Heart right ventricle (tissue), 16 donors: ENCODE data around the gene CREB3L2. TPM values are rescaled to one million over a fixed set of nuclear protein-coding genes. Genes with fewer than 3 reads are reported as not detected.
A peak's percentile ranks its signal among the peaks of the same experiment; 100 is the strongest.

ENCODE experiments used
- ATAC-seq, 8 donors: fragments of 200-7000 bp; cut with Tn5 transposase; one replicate each; pipeline ENCODE4 v1.9.1; 2020; ENCODE audit warnings: mild to moderate bottlenecking in 8 of 8, moderate library complexity in 8 of 8, moderate number of reproducible peaks in 1 of 8
- DNase-seq, 2 donors: peaks; one replicate each; pipeline ENCODE4 v3.0.0-alpha.2; 2020
- H3K27ac ChIP-seq, 10 donors: fragments of 200-600 bp; sonication (generic) in 2 of 10; one replicate each; pipeline versions ENCODE4 v1.5.0 to v1.8.0; 2020 to 2022; ENCODE audit warnings: mild to moderate bottlenecking in 3 of 10
- H3K27me3 ChIP-seq, 7 donors: fragments of 200-600 bp; one replicate each; pipeline ENCODE4 v1.8.0; 2021 to 2022; ENCODE audit warnings: mild to moderate bottlenecking in 2 of 7
- H3K36me3 ChIP-seq, 9 donors: fragments of 200-600 bp; sonication (generic) in 1 of 9; one replicate each; pipeline versions ENCODE4 v1.5.0 to v1.8.0; 2020 to 2022; ENCODE audit warnings: mild to moderate bottlenecking in 2 of 9
- H3K4me1 ChIP-seq, 9 donors: fragments of 200-600 bp; sonication (generic) in 1 of 9; one replicate each; pipeline versions ENCODE4 v1.5.0 to v1.8.0; 2020 to 2022; ENCODE audit warnings: mild to moderate bottlenecking in 4 of 9
- H3K4me3 ChIP-seq, 10 donors: fragments of 200-600 bp; sonication (generic) in 2 of 10; one replicate each; pipeline versions ENCODE4 v1.5.0 to v1.8.0; 2020 to 2022; ENCODE audit warnings: mild to moderate bottlenecking in 7 of 10, moderate library complexity in 2 of 10
- H3K9me3 ChIP-seq, 11 donors: fragments of 200-600 bp in 10 of 11; sonication (generic) in 2 of 11; one replicate each; pipeline versions ENCODE4 v1.5.0 to v1.8.0; 2013 to 2022; ENCODE audit warnings: mild to moderate bottlenecking in 2 of 11, control low read depth in 1 of 11, moderate library complexity in 1 of 11
- WGBS, 2 donors: extraction: QIAGEN DNeasy Blood & Tissue Kit; methylation state at CpG; one replicate each; pipeline ENCODE4 v1.1.7; 2013; ENCODE audit warnings: inconsistent platforms in 1 of 2; 5-methylcytosine and 5-hydroxymethylcytosine counted together
- intact Hi-C, 10 donors: fragments of 100-400 bp; cut with DNase I; formaldehyde crosslinking; loops; one replicate each; pipeline versions ENCODE4 v1.11.1 to v1.14.2; 2022
- polyA plus RNA-seq, 2 donors: library from polyadenylated mRNA; stranded (reverse); fragments of 200-250 nt; gene quantifications; one replicate each; pipeline ENCODE4 v1.2.3, GENCODE V29; 2013
- total RNA-seq, 10 donors: library from RNA; stranded (reverse); fragmentation: NEBNext Ultra II Directional in 3 of 10; extraction: Animal tissue kit (Norgen Biotek cat#: 25700) in 3 of 10; gene quantifications; one replicate each; pipeline versions ENCODE4 v1.2.1 to v1.2.4, GENCODE V29; 2021 to 2023
- TF ChIP-seq, protein P1 (sequence below), 9 donors: fragments of 200-600 bp; sonication (generic) in 2 of 9; IDR thresholded peaks; one replicate each; pipeline versions ENCODE4 v1.5.0 to v1.8.0; 2021 to 2022; ENCODE audit warnings: antibody characterized with exemption in 9 of 9, mild to moderate bottlenecking in 5 of 9, moderate library complexity in 1 of 9
- donor health status: Arrhythmogenic right ventricular cardiomyopathy.
- donor health status: ischemic (EF 13 %, LVEDD 7.1; RV severe dilation, severe dysfunction).
- donor health status: healthy with polysubstance abuse.
- donor health status: DM: no; HTN: yes; CAD: no.
- donor health status: DM: no; HTN: no; CAD: no.
- donor health status: ischemic (EF 25% LVEDD 6.9; RV normal size, moderate dysfunction).
- donor health status: ischemic (EF 25% LVEDD 5.7; RV mildly dilated, moderate dysfunction).
- donor health status: healthy.
- donor health status: DM: yes; HTN: yes; CAD: no.
- donor health status: Ischemic cardiomyopathy.
- donor health status: ischemic (EF 35%, LVEDD 5.7; RV mildly dilated, moderate dysfunction).
- donor health status: nonischemic (EF 11% LVEDD 7.7; RV severe dilation, severe dysfunction).
- donor health status: DM: yes; HTN: yes; CAD: no.
- donor health status: PGD.
- donor health status: ischemic (EF 29% LVEDD 5.4; RV normal size, mild dysfunction).
- donor health status: nonischemic (EF 23%, LVEDD 6.1; RV moderate dilation, normal function).

Gene CREB3L2
- total and polyA plus RNA-seq, 12 donors = 4.2 to 34.2 (median 23.3) TPM

DNA sequence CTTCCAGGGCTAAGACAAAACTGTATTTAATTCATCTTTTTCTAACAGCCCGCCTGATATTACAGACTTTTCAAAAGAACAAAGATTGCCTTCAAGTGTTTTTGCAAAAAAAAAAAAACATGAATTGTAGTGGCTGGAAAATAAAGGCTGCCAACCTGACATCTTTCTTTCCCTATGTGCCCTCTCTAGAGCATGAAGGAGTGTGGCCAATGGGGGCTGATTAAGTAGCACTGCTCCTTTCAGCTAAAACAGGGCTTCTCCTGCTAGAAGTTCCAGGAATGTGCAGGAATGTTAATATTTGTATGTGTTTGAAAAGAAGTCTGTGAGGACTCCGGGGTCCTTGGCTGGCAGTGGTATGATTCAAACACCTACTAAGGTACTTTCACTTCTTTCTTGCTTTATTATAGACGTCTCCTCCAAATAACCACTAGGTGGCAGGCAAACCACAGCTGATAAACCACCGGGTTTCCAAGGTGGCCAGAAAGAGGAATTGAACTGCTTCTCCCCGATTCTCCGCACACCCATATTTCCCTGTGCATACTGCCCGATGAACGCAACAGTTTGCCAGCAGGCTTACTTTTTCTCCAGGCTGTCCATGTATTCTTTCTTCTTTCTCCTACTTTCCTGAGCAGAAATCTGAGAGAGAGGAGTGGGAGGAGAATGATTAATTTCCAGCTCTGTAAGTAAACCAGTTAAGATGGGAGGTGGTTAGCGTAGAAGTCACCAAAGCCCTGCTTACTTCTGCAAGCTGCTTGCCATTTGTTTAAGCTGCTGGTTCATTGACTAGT is 98.3 kb downstream of the CREB3L2 start:
- 27 to 31% methylated on average over 9 of the region's 9 CpGs for WGBS, 2 donors
- H3K27me3 ChIP-seq = no peaks in the 10 kb centered on the region
- TF ChIP-seq, protein P1, sequence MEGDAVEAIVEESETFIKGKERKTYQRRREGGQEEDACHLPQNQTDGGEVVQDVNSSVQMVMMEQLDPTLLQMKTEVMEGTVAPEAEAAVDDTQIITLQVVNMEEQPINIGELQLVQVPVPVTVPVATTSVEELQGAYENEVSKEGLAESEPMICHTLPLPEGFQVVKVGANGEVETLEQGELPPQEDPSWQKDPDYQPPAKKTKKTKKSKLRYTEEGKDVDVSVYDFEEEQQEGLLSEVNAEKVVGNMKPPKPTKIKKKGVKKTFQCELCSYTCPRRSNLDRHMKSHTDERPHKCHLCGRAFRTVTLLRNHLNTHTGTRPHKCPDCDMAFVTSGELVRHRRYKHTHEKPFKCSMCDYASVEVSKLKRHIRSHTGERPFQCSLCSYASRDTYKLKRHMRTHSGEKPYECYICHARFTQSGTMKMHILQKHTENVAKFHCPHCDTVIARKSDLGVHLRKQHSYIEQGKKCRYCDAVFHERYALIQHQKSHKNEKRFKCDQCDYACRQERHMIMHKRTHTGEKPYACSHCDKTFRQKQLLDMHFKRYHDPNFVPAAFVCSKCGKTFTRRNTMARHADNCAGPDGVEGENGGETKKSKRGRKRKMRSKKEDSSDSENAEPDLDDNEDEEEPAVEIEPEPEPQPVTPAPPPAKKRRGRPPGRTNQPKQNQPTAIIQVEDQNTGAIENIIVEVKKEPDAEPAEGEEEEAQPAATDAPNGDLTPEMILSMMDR (IDR thresholded peaks at IDR 0.05) = peak; percentile 73 to 94 (median 84)
- peak overlapping the region in 1 of 10 donors; percentile 28 for H3K27ac ChIP-seq
- intact Hi-C loops = loop anchor here (1.0 to 10.0 kb wide), 7 partner anchors 105 to 834 kb away; no protein-coding TSS in a partner anchor
- peak; percentile 30 to 63 (median 50) for ATAC-seq
- DNase-seq = peak in 1 of 2 donors; percentile 62
- H3K4me3 ChIP-seq = no peak overlapping the region
- peaks cover 2 to 36% (median 21%) of the 10 kb centered on the region in 9 donors for H3K4me1 ChIP-seq
- H3K36me3 ChIP-seq = peaks cover 0 to 93% (median 36%) of the 10 kb centered on the region in 9 donors
- H3K9me3 ChIP-seq = no peaks in the 10 kb centered on the region

DNA sequence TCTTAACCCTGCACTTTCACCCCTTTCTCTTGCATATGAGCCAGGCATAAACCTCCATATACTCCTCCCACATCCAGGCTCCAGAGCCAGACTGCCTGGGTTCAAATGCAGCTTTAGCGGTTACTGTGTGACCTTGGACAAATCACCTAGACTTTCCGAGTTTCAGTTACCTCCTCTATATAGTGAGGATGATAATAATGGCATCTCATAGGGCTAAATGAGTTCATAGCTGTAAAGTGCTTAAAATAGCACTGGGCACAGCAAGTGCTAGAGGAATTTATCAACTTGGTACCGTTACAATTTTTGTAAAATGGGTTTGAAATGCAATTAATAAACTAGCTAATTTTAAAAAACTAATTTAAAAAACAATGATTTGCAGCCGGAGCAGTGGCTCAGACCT is 101.7 kb downstream of the CREB3L2 start:
- Histone ChIP-seq H3K9me3 (no peaks in the 10 kb centered on the region), H3K4me3 (no peak overlapping the region), H3K27me3 (no peaks in the 10 kb centered on the region), H3K4me1 (peaks cover 2 to 39% (median 21%) of the 10 kb centered on the region in 9 donors), H3K27ac (peak overlapping the region in 7 of 10 donors; percentile 22 to 75 (median 63)), H3K36me3 (peaks cover 0 to 93% (median 25%) of the 10 kb centered on the region in 9 donors)
- TF ChIP-seq, protein P1 (IDR thresholded peaks at IDR 0.05) = no peak
- 54 to 71% methylated on average over 4 of the region's 4 CpGs for WGBS, 2 donors
- peak in 6 of 8 donors; percentile 40 to 80 (median 43) for ATAC-seq
- intact Hi-C loops = loop anchor here in 5 of 10 donors (5.0 to 10.0 kb wide), 4 partner anchors 293 to 837 kb away; no protein-coding TSS in a partner anchor
- no peak for DNase-seq

DNA sequence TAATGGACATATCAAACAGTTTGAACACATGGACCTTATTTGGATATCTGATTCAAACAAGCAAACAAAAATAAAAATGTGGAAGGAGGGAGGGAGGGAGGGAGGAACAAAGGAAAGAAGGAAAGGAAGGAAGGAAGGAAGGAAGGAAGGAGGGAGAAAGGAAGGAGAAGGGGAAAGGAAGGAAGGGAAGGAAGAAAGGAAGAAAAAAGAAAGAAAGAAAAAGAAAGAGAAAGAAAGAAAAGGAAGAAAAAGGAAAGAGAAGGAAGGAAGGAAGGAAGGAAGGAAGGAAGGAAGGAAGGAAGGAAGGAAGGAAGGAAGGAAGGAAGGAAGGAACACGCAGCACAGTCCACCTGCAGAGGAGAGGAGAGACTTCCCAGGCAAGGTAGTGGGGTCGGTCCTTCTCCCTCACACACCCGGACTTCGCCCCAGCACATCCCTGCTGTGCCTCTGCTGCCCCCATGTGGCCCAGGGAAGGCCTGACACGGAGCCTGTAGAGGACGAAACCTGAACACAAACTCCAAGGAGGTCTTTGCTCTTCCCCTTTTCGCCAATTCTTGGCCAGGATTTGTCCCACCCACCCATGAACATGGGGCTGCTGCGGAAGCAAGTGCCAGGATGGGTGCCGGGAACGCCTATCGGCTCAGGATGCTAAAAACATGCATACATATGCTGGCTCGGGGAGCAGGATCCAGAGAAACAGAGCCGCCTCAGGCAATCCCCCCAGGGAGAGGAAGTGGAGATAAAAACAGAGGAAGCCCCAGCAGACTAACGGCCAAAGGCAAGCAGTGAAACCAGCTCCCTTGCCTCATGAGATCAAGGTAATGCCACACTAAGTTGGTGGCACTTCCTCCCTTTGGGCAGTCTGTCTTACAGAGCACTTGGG is 102.8 kb downstream of the CREB3L2 start:
- WGBS, 2 donors = 4% methylated on average over 13 to 14 of the region's 14 CpGs
- TF ChIP-seq, protein P1 (IDR thresholded peaks at IDR 0.05) = peak; percentile 90 to 97 (median 95)
- Histone ChIP-seq H3K4me1 (peaks cover 2 to 38% (median 21%) of the 10 kb centered on the region in 9 donors), H3K9me3 (no peaks in the 10 kb centered on the region), H3K36me3 (peaks cover 0 to 93% (median 31%) of the 10 kb centered on the region in 9 donors), H3K27me3 (no peaks in the 10 kb centered on the region), H3K27ac (peak overlapping the region in 9 of 10 donors; percentile 9 to 75 (median 61)), H3K4me3 (peak overlapping the region in 3 of 10 donors; percentile 19 to 22 (median 22))
- ATAC-seq (peak; percentile 86 to 96 (median 93)), DNase-seq (peak; percentile 83 to 85)
- intact Hi-C loops = loop anchor here (1.0 to 10.0 kb wide), 8 partner anchors 82 to 292 kb away; no protein-coding TSS in a partner anchor
